A549 treated with AZD9567 at 1 μM for 4 hours (cell line): ENCODE results near the gene GPR143. TPM values are rescaled to one million over a fixed set of nuclear protein-coding genes. Genes with fewer than 3 reads are reported as not detected.

Source experiments
- total RNA-seq: library from RNA; stranded (reverse); fragments of 200-300 nt; extraction: Qiagen RNA extraction; gene quantifications from 5 replicates; pipeline ENCODE4 v1.2.3, GENCODE V29; 2022; ENCODE audit not compliant: insufficient read depth

The GPR143 gene
- total RNA-seq, result 0.07 to 0.24 TPM (median 0.16 TPM) in 4 of 5 replicates, not detected in the other

DNA sequence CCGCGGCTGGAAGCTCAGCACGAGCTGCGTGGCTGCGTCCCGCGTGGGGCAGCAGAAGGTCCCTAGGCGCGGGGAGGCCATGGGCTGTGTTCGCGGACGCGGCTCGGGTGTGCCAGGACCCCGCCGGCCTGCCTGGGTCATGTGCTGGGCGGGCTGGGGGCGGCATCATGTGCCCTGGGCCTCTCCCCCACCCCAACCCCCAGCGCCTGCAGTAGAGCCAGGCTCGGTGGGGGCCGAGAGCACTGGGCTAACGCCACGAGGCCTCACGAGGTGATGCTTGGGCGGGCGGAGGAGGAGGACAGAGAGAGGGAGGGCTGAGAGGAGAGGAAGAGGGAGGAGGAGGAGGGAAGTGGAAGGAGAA, at the start of gene GPR143:
TSS of gene GPR143 (minus strand) at position 111 of the 361 bp plus-strand sequence. CDS start at position 81, 30 bp downstream.

DNA sequence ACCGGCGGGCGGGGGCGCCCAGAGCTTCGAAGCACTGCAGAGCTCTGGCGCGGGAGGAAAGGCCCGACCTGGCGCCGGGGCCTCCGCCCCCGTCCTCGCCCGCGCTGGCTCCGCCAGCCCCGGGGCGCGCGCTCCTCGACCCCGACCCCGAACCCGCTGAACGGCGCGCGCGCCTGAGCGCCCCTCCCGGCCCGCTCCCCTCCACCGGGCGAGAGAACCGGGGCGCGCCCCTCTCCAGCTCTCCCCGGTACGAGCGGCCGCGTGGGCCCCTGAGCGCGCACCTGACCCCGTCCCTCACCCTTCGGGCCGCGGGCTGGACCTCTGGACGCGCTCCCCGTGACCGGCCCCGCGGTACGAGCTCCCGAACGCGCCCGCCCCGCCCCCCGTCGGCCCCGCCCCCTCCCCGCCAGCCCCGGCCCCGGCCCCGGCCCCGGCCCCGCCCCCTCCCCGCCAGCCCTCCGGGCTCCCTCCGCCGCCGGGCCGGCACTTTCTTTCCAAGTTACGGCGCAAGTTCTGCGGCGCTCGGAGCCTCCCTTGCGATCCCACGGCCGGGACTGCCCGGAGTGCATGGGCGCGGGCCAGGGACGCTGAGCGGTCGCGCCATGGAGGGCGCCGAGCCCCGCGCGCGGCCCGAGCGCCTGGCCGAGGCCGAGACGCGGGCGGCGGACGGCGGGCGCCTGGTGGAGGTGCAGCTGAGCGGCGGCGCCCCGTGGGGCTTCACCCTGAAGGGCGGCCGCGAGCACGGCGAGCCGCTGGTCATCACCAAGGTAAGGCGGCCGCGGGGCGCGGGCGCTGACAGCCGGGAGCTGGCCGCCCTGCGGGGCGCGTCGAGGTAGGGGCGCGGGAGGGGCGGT, 20.5 kb upstream of the GPR143 start, which contains the start of gene SHROOM2:
TSS of gene SHROOM2 (plus strand) at position 486 of the 854 bp plus-strand sequence. CDS start at position 603, 117 bp downstream.

Other genes starting within 250 kb of the GPR143 start
- 0.55 to 0.75 TPM (median 0.69 TPM) in 4 of 5 replicates, not detected in the other for gene SHROOM2, start 20.6 kb upstream of the GPR143 start, total RNA-seq
- gene CLDN34, start 201.5 kb upstream of the GPR143 start, total RNA-seq, result not detected in 5 replicates